Peyer's patch (tissue), 4 donors: ENCODE measurements around the gene HSPA12B.

ENCODE experiments used
- CTCF ChIP-seq, 6 experiments: fragments of 450-650 bp in 4 of 6; fragments of 200-600 bp in 2 of 6; sonication (generic) in 1 of 6; IDR thresholded peaks; one replicate each; pipeline ENCODE4 v1.5.1; 2017 to 2019; ENCODE audit warnings: antibody characterized with exemption in 6 of 6, mild to moderate bottlenecking in 3 of 6, moderate library complexity in 1 of 6
- POLR2A ChIP-seq, 2 donors: fragments of 450-650 bp; IDR thresholded peaks; one replicate each; pipeline ENCODE4 v1.5.1; 2017; ENCODE audit warnings: antibody characterized with exemption in 2 of 2, mild to moderate bottlenecking in 2 of 2, moderate library complexity in 2 of 2

GRCh38 chr20:3767110-3767426 is 34.6 kb downstream of the HSPA12B start:
- TF ChIP-seq CTCF (IDR thresholded peaks at IDR 0.05) (no peak), POLR2A (IDR thresholded peaks at IDR 0.05) (no peak)
